A549 (cell line): Measurements from ENCODE around the gene ATP5PD. TPM values are rescaled to one million over a fixed set of nuclear protein-coding genes. Genes with fewer than 3 reads are reported as not detected.
A peak's percentile ranks its signal among the peaks of the same experiment; 100 is the strongest.

ENCODE experiments used
- ATAC-seq, 2 experiments: fragments of 200-7000 bp in 1 of 2; fragments of >200 bp in 1 of 2; cut with Nextera tagmentation in 1 of 2; cut with Tn5 transposase in 1 of 2; 3 replicates each; pipeline versions ENCODE4 v1.8.0 to v1.9.1; 2018 to 2020; ENCODE audit warnings: mild to moderate bottlenecking in 1 of 2, moderate library complexity in 1 of 2
- CTCF ChIA-PET: fragments of 300-600 bp; sonication (Branson Sonifier 250); formaldehyde crosslinking; extraction: SDS; loops from one replicate; lab custom pipeline; 2021; ENCODE audit warnings: antibody characterized with exemption, inconsistent platforms; lab: Yijun Ruan, JAX
- POLR2A ChIA-PET: fragments of 350-600 bp; formaldehyde crosslinking; extraction: SDS; loops from one replicate; lab custom pipeline; 2021; ENCODE audit warnings: antibody characterized with exemption, inconsistent platforms; lab: Yijun Ruan, JAX
- DNase-seq, 2 experiments: peaks; one replicate each; pipeline versions ENCODE4 v3.0.0 to v3.0.0-alpha.2; 2011 to 2016; ENCODE audit warnings: low read depth in 1 of 2, low spot score in 1 of 2
- FAIRE-seq: peaks from 2 replicates; lab custom pipeline; 2011; peaks lifted over from hg19 to GRCh38; lab: Jason Lieb, UNC
- H3K27ac ChIP-seq, 2 experiments: fragments of >200 bp; sonication (Bioruptor Twin); formaldehyde crosslinking; 3 replicates each; pipeline ENCODE4 v1.5.1; 2016 to 2017
- H3K4me1 ChIP-seq: fragments of >200 bp; sonication (Bioruptor Twin); formaldehyde crosslinking; 3 replicates; pipeline ENCODE4 v1.6.1; 2016
- H3K4me2 ChIP-seq: fragments of >200 bp; sonication (Bioruptor Twin); formaldehyde crosslinking; 3 replicates; pipeline ENCODE4 v1.6.1; 2016
- H3K4me3 ChIP-seq: fragments of >200 bp; sonication (Bioruptor Twin); formaldehyde crosslinking; 3 replicates; pipeline ENCODE4 v1.5.1; 2016
- H3K9me3 ChIP-seq: fragments of >200 bp; sonication (Bioruptor Twin); formaldehyde crosslinking; 3 replicates; pipeline ENCODE4 v1.6.1; 2016
- CBX2 ChIP-seq: fragments of 200-600 bp; sonication (generic); IDR thresholded peaks from 2 replicates; pipeline ENCODE4 v1.6.1; 2016; ENCODE audit warnings: low read depth, mild to moderate bottlenecking, borderline replicate concordance
- ELK1 ChIP-seq: fragments of 150-350 bp; IDR thresholded peaks from 2 replicates; pipeline ENCODE4 v1.6.1; 2014; ENCODE audit warnings: low read depth, mild to moderate bottlenecking, low read length
- EP300 ChIP-seq, 2 experiments: fragments of >200 bp; sonication (Bioruptor Twin); formaldehyde crosslinking; IDR thresholded peaks; 2 replicates in 1 of 2; 3 replicates in 1 of 2; pipeline ENCODE4 v1.6.1; 2016 to 2017
- GATA3 ChIP-seq: IDR thresholded peaks from 2 replicates; pipeline ENCODE4 v1.6.1; 2012; ENCODE audit warnings: borderline replicate concordance
- HES2 ChIP-seq: fragments of >200 bp; sonication (Bioruptor Twin); formaldehyde crosslinking; IDR thresholded peaks from 2 replicates; pipeline ENCODE4 v1.6.1; 2016
- HOXB13 ChIP-seq: fragments of 250-450 bp; sonication (Bioruptor Pico); IDR thresholded peaks from 2 replicates; pipeline ENCODE4 v1.5.0; 2020; ENCODE audit warnings: low read depth, mild to moderate bottlenecking, moderate library complexity
- KDM1A ChIP-seq: fragments of 200-600 bp; sonication (generic); IDR thresholded peaks from 2 replicates; pipeline ENCODE4 v1.6.1; 2016; ENCODE audit warnings: low read depth, mild to moderate bottlenecking
- KDM5A ChIP-seq: fragments of 200-600 bp; sonication (generic); IDR thresholded peaks from 2 replicates; pipeline ENCODE4 v1.6.1; 2016; ENCODE audit warnings: antibody characterized with exemption, mild to moderate bottlenecking
- MAX ChIP-seq: IDR thresholded peaks from 2 replicates; pipeline ENCODE4 v1.6.1; 2012
- MYC ChIP-seq: IDR thresholded peaks from 2 replicates; pipeline ENCODE4 v1.6.1; 2012; ENCODE audit warnings: mild to moderate bottlenecking, inconsistent platforms, low read length, improper control_type of control experiment, borderline replicate concordance
- NFE2L2 ChIP-seq: fragments of 150-350 bp; conservative IDR thresholded peaks from 2 replicates; pipeline ENCODE4 v1.6.1; 2014; ENCODE audit warnings: low read length
- NR3C1 ChIP-seq: fragments of >200 bp; sonication (Bioruptor Twin); formaldehyde crosslinking; IDR thresholded peaks from 3 replicates; pipeline ENCODE4 v1.6.1; 2017
- PBX3 ChIP-seq: IDR thresholded peaks from 2 replicates; pipeline ENCODE4 v1.6.1; 2012
- PHF8 ChIP-seq: fragments of 200-600 bp; sonication (generic); IDR thresholded peaks from 2 replicates; pipeline ENCODE4 v1.6.1; 2016; ENCODE audit warnings: low read depth, mild to moderate bottlenecking, antibody characterized with exemption, moderate library complexity, borderline replicate concordance
- RCOR1 ChIP-seq: fragments of 150-350 bp; IDR thresholded peaks from 2 replicates; pipeline ENCODE4 v1.6.1; 2014; ENCODE audit warnings: antibody characterized with exemption, low read length, low read depth
- RFX5 ChIP-seq: fragments of 450-650 bp; IDR thresholded peaks from 2 replicates; pipeline ENCODE4 v1.7.1; 2014; ENCODE audit warnings: antibody characterized with exemption, mild to moderate bottlenecking, moderate library complexity
- USF2 ChIP-seq: fragments of 450-650 bp; IDR thresholded peaks from 2 replicates; pipeline ENCODE4 v1.6.1; 2014; ENCODE audit warnings: antibody characterized with exemption
- ZFP36 ChIP-seq: fragments of 450-650 bp; IDR thresholded peaks from 2 replicates; pipeline ENCODE4 v1.6.1; 2014; ENCODE audit warnings: borderline replicate concordance; ENCODE audit not compliant: partially characterized antibody
- ZNF302 ChIP-seq: fragments of 250-450 bp; sonication (Bioruptor Pico); IDR thresholded peaks from 2 replicates; pipeline ENCODE4 v1.9.0; 2021; ENCODE audit warnings: inconsistent platforms, mild to moderate bottlenecking, moderate library complexity
- WGBS: methylation state at CpG from one replicate; pipeline ENCODE4 v1.1.6; 2017; ENCODE audit errors: missing lambda C conversion rate; 5-methylcytosine and 5-hydroxymethylcytosine counted together
- polyA plus RNA-seq, 4 experiments: library from polyadenylated mRNA; depleted of rRNA in 3 of 4; stranded (reverse); fragments of >200 nt; fragmentation: RNase III in 1 of 4; extraction: RNeasy Plus Mini Kit Qiagen cat#74134 plus additional on column Dnase treatment in 1 of 4; gene quantifications; 2 replicates in 3 of 4; 3 replicates in 1 of 4; pipeline ENCODE4 v1.2.3, GENCODE V29; 2011 to 2017

Gene ATP5PD
- polyA plus RNA-seq, 2 of the 4 experiments (the other 2 are of a cell fraction), result 333 to 463 TPM

- no peaks in the 10 kb centered on the region for H3K9me3 ChIP-seq
- no peak overlapping the region for H3K4me3 ChIP-seq
- ATAC-seq (no peak), DNase-seq (no peak), FAIRE-seq (no peak)
- POLR2A ChIA-PET, result interaction anchor here (1.5 kb wide), 1 partner anchor 14 kb away, joined by 3 read pairs; no protein-coding TSS in a partner anchor
- H3K4me1 ChIP-seq, result peaks cover 63% of the 10 kb centered on the region
- CTCF ChIA-PET, result interaction anchor here (2.3 to 81.8 kb wide), 4 partner anchors 12 to 120 kb away, joined by 10 to 3429 read pairs (median 158); partner anchors contain the start of genes ARMC7 and NT5C
- 83% methylated on average over 13 of the region's 13 CpGs for WGBS
- peak overlapping the region in 1 of 2 experiments; percentile 51; a peak in 3 of 6 replicates for H3K27ac ChIP-seq
- no peak overlapping the region for H3K4me2 ChIP-seq
- TF ChIP-seq NR3C1, result no peak
- no peak for TF ChIP-seq MYC
- no peak for TF ChIP-seq ZNF302
- TF ChIP-seq KDM5A, result no peak
- no peak for TF ChIP-seq USF2
- TF ChIP-seq ZFP36, result no peak
- TF ChIP-seq PHF8, result no peak
- no peak for TF ChIP-seq KDM1A
- no peak for TF ChIP-seq RCOR1
- TF ChIP-seq PBX3, result no peak
- no peak for TF ChIP-seq GATA3
- TF ChIP-seq ELK1, result no peak
- no peak for TF ChIP-seq MAX
- TF ChIP-seq HES2, result no peak
- TF ChIP-seq EP300 (IDR thresholded peaks at IDR 0.05), result no peak
- TF ChIP-seq RFX5, result no peak
- no peak for TF ChIP-seq NFE2L2
- no peak for TF ChIP-seq CBX2
Measured at GRCh38 chr17:75081611-75082540, 35.1 kb upstream of the ATP5PD start.

GRCh38 chr17:75079023-75079373 is 32.2 kb upstream of the ATP5PD start:
- FAIRE-seq, result no peak
- Histone ChIP-seq H3K4me3 (no peak overlapping the region), H3K4me1 (peaks cover 45% of the 10 kb centered on the region), H3K9me3 (no peaks in the 10 kb centered on the region), H3K27ac (peak overlapping the region; percentile 78 to 86), H3K4me2 (peak overlapping the region; percentile 75)
- ChIA-PET POLR2A (interaction anchor here (1.0 to 1.6 kb wide), 2 partner anchors 9 to 45 kb away, joined by 3 to 18 read pairs; partner anchors contain the start of gene SLC16A5), CTCF (interaction anchor here (1.0 to 81.8 kb wide), 7 partner anchors 9 to 122 kb away, joined by 3 to 3429 read pairs (median 11); partner anchors contain the start of genes ARMC7, NT5C and SLC16A5)
- no peak for TF ChIP-seq HOXB13 (CRISPR knock-in tag)
- peak; percentile 39 to 61 for DNase-seq
- ATAC-seq, result peak; percentile 51 to 56; a peak in 5 of 6 replicates
- WGBS, result 35% methylated on average over 8 of the region's 8 CpGs
